ENCODE measurements around the gene OR14C36.

- TF ChIP-seq POLR2A (IDR thresholded peaks at IDR 0.05; ENCODE audit: low read depth), result no peak
- TF ChIP-seq CTCF (IDR thresholded peaks at IDR 0.05), result no peak
- no peak for TF ChIP-seq POLR2AphosphoS5 (IDR thresholded peaks at IDR 0.05)
- no peak for TF ChIP-seq EP300 (IDR thresholded peaks at IDR 0.05)
Measured at GRCh38 chr1:248343451-248343850, 5.1 kb upstream of the OR14C36 start.

Measured in esophagus muscularis mucosa (tissue), 4 donors.